Uterus (tissue), 2 donors: ENCODE results near the gene STX1B.

ENCODE experiments used
- CTCF ChIP-seq, 4 experiments: fragments of 200-600 bp in 2 of 4; fragments of 450-650 bp in 2 of 4; sonication (generic) in 2 of 4; IDR thresholded peaks; one replicate each; pipeline ENCODE4 v1.5.1; 2016 to 2019; ENCODE audit warnings: antibody characterized with exemption in 4 of 4, mild to moderate bottlenecking in 2 of 4, moderate library complexity in 1 of 4
- POLR2A ChIP-seq, 2 donors: fragments of 450-650 bp; IDR thresholded peaks; one replicate each; pipeline ENCODE4 v1.6.1; 2016; ENCODE audit warnings: antibody characterized with exemption in 2 of 2, mild to moderate bottlenecking in 1 of 2, moderate library complexity in 1 of 2

GRCh38 chr16:30974348-30974747 is 36.1 kb downstream of the STX1B start:
- no peak for TF ChIP-seq CTCF (IDR thresholded peaks at IDR 0.05)
- TF ChIP-seq POLR2A (IDR thresholded peaks at IDR 0.05), result no peak
